ENCODE measurements around the gene ACTG1.

- TF ChIP-seq CTCF (conservative IDR thresholded peaks at IDR 0.05 in 1 of 2, IDR thresholded peaks at IDR 0.05 in 1 of 2; ENCODE audit: extremely low read depth in 1 of 2, insufficient read depth in 1 of 2, low read depth in 1 of 2, low read length in 2 of 2) (no peak), EZH2 (IDR thresholded peaks at IDR 0.05; ENCODE audit: borderline replicate concordance, low read length) (no peak)
Measured at GRCh38 chr17:81556863-81557262, 44.3 kb upstream of the ACTG1 start.
